OCI-LY3 (cell line): Measurements from ENCODE around the gene JUP.

ENCODE experiments used
- EZH2phosphoT487 ChIP-seq: fragments of 200-600 bp; shearing (Covaris generic); IDR thresholded peaks from 2 replicates; pipeline ENCODE4 v1.6.1; 2018; ENCODE audit warnings: antibody characterized with exemption, mixed run types, low read depth
- TF ChIP-seq, protein P1 (sequence below): fragments of 200-600, 300-600 bp; sonication (generic); IDR thresholded peaks from 2 replicates; pipeline ENCODE4 v1.5.1; 2014; ENCODE audit warnings: antibody characterized with exemption, low read length, low read depth

DNA sequence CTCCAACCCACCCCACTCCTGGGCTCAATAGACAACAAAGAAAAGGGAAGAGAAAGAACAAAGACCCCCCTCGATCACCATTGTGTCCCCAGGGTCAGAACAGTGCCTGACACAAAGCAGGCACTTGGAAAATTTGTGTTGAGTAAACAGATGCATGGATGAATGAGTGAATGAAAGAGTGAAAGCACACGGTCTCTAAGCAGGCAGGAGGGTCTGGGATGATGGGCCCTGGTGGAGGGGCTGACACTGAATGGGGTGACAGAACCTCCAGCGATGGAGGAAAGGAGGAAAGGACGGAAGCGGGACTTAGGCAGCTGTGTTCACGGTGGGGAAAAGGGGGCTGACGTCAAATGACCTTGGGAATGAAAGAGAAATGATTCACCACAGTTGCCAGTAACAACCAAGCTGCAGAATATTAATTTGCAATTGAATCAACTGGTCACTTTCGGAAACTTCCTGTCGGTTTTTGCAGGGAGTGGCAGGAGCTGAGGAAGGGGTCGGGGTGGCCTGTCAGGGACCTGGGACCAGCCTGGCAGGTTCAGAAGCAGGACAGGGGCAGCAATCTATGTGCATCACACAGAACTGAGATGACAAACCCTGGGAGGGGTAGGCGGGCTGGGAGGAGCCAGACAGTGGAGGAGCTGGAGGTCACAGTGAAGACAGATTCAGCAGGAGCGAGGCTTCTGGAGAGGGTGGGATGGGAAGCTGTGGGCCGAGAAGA is 81.1 kb downstream of the JUP start:
- TF ChIP-seq, protein P1, sequence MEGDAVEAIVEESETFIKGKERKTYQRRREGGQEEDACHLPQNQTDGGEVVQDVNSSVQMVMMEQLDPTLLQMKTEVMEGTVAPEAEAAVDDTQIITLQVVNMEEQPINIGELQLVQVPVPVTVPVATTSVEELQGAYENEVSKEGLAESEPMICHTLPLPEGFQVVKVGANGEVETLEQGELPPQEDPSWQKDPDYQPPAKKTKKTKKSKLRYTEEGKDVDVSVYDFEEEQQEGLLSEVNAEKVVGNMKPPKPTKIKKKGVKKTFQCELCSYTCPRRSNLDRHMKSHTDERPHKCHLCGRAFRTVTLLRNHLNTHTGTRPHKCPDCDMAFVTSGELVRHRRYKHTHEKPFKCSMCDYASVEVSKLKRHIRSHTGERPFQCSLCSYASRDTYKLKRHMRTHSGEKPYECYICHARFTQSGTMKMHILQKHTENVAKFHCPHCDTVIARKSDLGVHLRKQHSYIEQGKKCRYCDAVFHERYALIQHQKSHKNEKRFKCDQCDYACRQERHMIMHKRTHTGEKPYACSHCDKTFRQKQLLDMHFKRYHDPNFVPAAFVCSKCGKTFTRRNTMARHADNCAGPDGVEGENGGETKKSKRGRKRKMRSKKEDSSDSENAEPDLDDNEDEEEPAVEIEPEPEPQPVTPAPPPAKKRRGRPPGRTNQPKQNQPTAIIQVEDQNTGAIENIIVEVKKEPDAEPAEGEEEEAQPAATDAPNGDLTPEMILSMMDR, result no peak
- no peak for TF ChIP-seq EZH2phosphoT487
